GM19455 (cell line): ENCODE data around the gene SQSTM1.

Experiments
- ATAC-seq: cut with Tn5 transposase; IDR thresholded peaks from one replicate; pipeline ENCODE4 v1.9.1; 2021; ENCODE audit not compliant: unreplicated experiment

SQSTM1 gene

DNA sequence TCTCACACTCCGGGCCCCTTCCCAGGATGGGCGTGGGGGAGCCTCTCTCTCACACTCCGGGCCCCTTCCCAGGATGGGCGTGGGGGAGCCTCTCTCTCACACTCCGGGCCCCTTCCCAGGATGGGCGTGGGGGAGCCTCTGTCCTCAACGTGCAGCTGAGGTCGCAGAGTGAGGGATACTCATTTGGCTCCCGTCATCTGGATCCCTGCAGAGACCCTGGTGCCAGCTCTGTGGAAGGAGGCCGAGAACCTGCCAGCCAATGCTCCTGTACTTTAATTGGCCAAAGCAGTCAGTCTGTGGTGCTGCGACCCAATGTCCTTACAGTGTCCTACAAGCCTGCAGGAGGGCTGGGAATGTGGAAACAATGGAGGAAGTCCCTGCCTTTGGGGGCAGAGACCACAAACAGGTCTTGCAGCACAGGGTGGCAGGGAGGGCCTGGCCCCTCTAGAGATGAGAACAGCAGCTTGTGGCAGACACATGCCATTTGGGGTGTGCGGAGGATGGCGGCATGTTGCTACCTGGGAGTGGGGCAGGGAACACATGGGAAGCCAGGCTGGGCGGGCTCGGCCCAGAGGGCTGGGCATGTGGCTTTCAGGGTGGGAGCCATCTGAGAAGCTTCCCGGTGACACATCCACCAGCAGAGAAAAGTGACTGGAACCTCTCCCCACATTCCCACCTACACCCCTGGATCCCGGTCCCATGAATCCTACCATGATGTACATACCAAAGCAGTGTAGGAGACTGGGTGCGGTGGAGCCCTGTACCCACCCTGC, 51.5 kb downstream of the SQSTM1 start:
- no peak for ATAC-seq

DNA sequence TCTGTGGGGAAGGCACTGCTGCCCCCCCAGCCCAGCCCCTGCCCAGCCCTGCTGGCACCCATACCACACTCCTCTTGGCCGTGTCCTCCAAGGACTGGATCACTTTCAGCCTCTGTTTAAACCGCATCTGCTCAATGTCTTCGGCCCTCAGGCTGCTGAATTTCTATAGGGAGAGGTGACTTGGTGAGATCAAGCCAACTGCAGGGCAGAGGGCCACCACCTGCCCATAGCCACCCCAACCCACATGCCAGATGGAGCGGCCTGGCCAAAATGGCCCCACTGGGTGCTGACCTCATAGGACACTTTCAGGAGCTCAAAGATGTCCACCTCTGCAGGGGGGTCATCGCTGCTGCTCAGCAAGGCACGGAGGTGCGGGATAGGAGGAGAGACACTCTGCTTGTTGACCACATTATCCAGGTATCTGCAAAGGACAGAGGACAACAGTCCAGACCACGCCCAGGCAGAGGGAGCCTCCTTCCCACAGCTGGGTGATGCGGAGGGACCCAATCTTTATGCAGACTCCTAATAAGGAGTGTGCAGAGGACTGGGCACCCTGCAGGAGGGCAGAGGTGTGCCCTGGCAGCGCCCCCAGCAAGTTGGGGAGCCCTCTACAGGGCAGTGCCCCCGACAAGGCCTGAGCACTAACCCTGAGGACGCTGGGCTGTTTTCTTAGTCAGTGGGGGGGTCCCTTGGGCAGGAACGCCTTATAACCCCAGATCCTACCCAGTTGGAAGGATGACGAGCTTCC, 52.3 kb downstream of the SQSTM1 start:
- ATAC-seq = no peak

DNA sequence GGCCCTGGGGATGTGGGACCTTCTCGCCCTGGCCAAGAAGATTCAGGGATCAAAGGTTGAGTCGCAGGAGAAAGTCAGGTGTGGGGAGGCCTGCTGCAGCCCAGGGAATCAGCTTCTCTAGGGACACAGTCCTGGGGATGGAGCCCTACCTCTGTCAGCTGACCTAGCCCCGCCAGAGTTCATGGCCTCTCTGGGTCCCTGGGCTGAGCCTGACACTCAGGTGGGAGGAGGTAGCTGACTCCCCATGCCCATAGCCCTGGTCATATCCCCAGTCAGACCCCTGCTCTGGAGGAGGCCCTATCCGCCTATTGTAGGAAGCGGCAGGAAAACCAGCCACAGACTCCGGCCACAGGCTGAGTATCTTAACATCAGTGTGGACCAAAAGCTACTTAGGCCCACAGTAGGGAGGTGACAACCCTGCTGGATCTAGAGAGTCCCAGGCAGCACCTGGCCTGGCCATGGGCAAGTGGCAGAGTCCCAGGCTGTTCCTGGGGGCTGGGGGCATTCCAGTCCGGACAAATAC, 52.9 kb downstream of the SQSTM1 start:
- no peak for ATAC-seq

DNA sequence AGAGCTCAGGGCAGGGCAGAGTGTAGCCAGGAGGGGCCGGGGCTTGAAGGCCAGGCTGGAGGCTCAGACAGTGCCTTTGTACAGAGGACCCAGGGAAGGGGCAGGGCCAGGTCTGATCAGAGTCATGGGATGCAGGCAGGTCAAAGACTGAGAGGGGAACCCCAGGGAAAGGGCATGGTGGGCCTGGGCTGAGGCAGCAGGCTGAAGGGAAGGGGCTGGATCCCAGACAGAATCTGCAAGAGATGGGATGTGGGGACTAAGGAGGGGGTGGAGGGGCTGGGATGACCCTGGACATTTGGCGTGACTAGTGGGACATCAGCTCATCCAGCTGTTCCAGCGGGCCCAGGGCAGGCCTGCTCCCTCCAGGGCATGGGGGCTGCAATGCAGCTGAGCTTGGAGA, 53.4 kb downstream of the SQSTM1 start:
- ATAC-seq = no peak

- no peak for ATAC-seq
Observed at GRCh38 chr5:179874536-179875292, 54.0 kb downstream of the SQSTM1 start.

DNA sequence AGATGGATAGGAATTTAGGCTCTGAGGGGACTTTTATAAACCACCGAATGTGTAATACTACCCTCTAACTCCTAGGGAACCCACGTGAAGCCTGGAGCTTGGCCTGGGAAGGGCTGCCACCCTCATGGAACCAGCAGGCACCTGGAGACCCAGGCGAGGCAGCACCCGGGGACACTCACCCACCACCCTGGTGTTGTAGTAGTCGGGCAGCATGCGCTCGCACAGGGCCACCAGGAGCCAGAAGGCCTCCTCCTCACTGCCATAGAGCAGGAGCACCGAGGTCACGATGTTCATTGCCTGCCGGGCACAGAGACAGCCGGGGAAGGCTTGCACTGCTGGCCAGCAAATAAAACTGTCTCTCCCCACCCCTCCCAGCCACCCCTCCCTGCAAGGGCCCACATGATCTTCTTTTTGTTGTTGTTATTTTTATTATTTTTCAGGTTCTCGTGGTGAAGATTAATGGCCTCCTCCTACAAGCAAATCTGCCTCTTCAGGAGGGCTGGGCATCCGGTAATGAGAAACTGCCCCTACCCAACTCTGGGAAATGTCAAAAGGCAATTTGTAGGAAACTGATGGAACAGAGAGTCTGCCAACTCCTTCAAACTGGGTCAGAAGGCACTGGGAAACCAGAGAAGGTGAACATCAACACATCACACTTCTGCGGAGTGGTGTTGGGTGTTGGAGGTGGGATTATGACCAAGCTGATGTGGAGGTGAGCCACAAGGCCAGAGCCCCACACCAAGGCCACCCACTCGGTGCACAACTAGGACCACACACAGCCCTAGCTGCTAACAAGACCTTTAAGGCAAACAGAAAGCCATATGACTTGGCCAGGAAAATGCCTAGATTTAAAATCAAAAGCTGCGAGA, 55.3 kb downstream of the SQSTM1 start:
- ATAC-seq = no peak

DNA sequence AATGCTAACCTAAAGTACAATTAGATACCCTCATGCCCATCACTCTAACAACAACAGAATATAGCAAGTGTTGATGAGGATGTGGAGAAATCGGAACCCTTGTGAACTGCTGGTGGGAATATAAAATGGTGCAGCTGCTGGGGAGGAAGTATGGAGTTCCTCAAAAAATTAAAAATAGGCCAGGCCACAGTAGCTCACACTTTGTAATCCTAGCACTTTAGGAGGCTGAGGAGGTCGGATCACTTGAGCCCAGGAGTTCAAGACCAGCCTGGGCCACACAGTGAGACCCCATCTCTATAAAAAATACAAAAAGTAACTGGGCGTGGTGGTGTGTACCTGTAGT, 55.9 kb downstream of the SQSTM1 start:
- no peak for ATAC-seq

DNA sequence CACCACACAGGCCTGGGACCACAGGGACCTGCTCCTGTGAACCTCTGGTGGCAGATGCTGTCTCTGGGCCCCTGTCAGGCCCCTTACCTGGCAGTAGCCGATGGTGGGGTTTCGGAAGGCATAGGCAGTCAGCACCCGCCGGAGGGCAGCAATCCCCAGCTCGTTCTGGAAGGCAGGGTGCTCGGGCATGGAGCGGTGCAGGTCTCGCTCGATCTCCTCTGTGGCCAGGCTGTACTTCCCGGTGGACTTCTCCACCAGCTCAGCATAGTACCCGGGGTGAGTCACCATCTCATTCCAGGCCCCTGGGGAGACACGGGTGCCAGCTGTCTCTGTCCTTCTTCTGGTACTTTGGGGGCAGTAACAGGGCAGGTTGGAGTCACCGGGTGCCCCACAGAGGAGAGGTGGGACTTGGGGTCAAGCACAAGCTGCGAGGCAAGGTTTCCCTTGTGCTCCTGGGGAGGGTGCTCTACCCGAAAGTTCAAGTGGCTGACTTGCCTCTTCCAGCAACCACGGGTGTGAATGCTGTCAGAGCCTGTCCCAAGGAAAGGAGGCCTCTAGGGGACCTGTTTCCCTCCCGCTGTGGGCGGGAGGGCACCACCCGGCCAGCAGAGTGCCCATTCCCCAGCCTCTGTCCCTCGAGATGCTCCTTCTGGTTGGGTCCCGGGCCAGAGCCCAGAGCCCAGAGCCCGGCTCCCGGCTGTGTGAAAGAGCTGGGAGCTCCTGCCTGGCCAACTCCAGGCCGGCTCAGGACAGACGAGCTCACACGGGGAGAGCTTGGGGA, 57.7 kb downstream of the SQSTM1 start:
- no peak for ATAC-seq

GRCh38 chr5:179879003-179879689, 58.4 kb downstream of the SQSTM1 start:
- ATAC-seq = no peak

DNA sequence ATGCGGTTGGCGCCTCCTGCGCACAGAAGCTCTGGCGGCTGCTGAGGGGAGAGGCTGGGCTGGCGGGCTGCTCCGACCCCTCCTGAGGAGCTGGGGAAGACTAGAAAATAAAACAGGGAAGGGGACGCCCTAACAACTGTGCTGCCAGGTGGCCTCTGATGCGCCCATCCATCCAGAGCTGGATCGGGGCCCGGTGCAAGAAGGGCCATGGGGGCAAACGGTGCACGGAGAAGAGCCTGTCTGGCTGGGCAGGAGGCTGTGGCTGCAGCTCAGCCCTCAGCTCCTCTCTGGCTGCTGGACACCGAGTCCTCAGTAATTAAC, 58.9 kb downstream of the SQSTM1 start:
- no peak for ATAC-seq

GRCh38 chr5:179880066-179880650, 59.5 kb downstream of the SQSTM1 start:
- no peak for ATAC-seq

GRCh38 chr5:179880848-179881590, 60.3 kb downstream of the SQSTM1 start:
- no peak for ATAC-seq

DNA sequence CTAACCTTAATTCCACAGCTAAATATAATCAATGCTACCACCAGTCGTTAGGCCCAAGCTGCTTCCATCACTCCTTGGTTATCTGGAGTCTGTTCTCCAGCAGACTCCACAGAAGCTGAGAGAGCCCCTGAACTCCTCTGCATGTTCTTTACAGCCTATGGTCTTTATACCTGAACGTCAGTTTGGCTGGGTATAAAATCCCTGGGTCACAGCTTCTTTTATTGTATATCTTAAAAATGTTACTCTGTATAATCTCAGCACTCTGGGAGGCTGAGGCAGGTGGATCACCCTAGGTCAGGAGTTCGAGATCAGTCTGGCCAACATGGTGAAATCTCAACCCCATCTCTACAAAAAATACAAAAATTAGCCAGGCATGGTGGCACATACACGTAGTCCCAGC, 61.6 kb downstream of the SQSTM1 start:
- ATAC-seq = no peak

DNA sequence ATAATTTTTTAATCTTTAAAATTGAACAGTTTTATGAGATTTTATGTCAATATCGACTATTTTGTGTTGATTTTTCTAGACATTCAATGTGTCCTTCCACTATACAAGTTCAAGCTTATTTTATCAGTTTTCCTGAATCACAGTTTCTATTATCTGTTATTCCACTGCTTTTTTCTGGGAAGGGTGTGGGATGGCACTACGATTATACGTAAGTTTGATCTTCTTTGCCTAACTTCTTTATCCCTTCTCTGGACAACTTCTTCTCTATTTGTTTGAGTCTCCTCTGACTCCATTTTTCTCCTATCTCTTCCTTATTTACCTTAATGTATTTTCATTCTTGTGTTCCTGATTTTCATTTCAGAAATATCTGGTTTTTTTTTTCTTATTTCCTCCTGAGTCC, 62.5 kb downstream of the SQSTM1 start:
- ATAC-seq = no peak

DNA sequence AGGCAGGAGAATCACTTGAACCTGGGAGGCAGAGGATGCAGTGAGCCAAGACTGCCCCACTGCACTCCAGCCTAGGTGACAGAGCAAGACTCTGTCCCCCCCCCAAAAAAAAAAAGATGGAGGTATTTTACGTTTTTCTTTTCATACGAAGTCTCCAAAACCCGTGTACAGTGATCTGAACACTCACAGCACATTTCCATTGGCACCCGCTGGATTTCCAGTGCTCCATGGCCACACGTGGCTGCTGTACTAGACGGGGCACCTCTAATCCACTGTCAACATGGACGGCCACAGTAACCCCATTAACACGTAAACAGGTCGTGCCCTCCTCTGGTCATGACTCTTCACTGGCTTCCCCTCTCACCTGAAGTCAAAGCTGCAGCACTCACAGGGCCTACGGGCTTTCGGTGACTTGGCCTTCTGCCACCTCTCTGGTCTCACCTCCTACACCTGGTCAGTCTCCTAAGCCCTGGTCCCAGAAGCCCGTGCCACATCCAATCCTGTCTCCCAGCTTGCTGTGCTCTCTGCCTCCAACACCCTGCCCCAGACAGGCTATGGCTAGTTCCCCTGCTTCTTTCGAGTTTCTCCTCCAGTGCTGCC, 64.9 kb downstream of the SQSTM1 start:
- ATAC-seq = no peak

- no peak for ATAC-seq
Observed at GRCh38 chr5:179886190-179886911, 65.6 kb downstream of the SQSTM1 start.

DNA sequence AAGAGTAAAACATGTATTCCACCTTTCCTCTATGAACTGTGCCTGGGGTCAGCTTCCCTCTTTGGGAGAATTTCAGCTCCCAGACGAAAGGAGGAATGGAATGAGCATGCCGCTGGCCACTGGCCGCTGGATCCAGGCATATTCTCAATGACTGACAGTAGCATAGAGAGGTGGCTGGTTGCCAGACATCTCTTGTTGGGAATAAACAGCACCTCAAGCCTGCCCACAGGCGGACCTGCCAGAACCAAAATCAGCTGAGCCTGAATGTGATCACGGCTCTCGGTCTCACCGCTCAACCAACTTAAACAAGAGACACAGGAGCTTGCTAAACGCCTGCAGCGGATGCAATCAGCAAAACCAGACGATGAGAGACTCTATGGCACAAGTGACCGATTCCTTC, 66.4 kb downstream of the SQSTM1 start:
- no peak for ATAC-seq
